K562 (cell line): ENCODE measurements around the gene CNGA4. TPM values are rescaled to one million over a fixed set of nuclear protein-coding genes. Genes with fewer than 3 reads are reported as not detected.

Experiments
- POLR3A ChIP-seq: IDR thresholded peaks from 2 replicates; pipeline ENCODE4 v1.6.1; 2011; ENCODE audit warnings: borderline replicate concordance, mild to moderate bottlenecking, moderate library complexity; ENCODE audit not compliant: insufficient read length, insufficient read depth; ENCODE audit errors: extremely low read depth
- polyA plus RNA-seq, 8 experiments: library from polyadenylated mRNA; depleted of rRNA in 4 of 8; stranded (reverse) in 5 of 8; unstranded in 3 of 8; fragments of >200 nt; fragmentation: Nextera tagmentation in 2 of 8; fragmentation: Illumina TruSeq in 1 of 8; extraction: Ambion mirVana in 2 of 8; extraction: Trizol in 1 of 8; gene quantifications; 2 replicates each; pipeline versions ENCODE4 v1.2.1 to v1.2.3, GENCODE V29; 2011 to 2014; ENCODE audit warnings: inconsistent platforms in 1 of 8, missing spikeins in 1 of 8
- total RNA-seq, 7 experiments: library from RNA; depleted of rRNA in 6 of 7; stranded (reverse); fragments of >200 nt in 6 of 7; fragmentation: Illumina TruSeq in 2 of 7; extraction: Trizol in 2 of 7; gene quantifications; 2 replicates each; pipeline versions ENCODE4 v1.2.1 to v1.2.3, GENCODE V29; 2011 to 2021; ENCODE audit warnings: low replicate concordance in 1 of 7
- TF ChIP-seq, protein P1 (sequence below), 2 experiments: fragments of 450-650 bp in 1 of 2; sonication (generic) in 1 of 2; formaldehyde crosslinking in 1 of 2; IDR thresholded peaks; 2 replicates each; pipeline versions ENCODE4 v1.7.1 to v1.9.0; 2016 to 2022; ENCODE audit warnings: inconsistent platforms in 1 of 2, mild to moderate bottlenecking in 1 of 2, missing genetic modification reagents in 1 of 2

CNGA4 gene
- total and polyA plus RNA-seq, 9 of the 15 experiments (the other 6 are each of a cell fraction or from before 2014, with no cell fraction given): 0.04 to 0.09 (median 0.06) TPM; not detected in 6

DNA sequence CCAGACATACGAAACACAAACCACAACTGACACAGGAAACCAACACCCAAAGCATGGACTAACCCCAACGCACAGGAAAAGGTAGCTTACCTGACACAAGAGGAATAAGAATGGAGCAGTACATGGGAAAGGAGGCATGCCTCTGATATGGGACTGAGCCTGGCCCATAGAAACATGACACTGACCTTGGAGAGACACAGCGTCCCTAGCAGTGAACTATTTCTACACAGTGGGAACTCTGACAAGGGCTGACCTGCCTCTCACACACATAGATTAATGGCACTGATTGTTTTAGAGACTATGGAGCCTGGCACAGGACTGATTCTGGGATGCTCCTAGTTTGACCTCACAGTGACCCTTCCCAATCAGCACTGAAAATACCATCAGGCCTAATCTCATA lies 32.7 kb downstream of the CNGA4 start (continued):
- TF ChIP-seq, protein P1, sequence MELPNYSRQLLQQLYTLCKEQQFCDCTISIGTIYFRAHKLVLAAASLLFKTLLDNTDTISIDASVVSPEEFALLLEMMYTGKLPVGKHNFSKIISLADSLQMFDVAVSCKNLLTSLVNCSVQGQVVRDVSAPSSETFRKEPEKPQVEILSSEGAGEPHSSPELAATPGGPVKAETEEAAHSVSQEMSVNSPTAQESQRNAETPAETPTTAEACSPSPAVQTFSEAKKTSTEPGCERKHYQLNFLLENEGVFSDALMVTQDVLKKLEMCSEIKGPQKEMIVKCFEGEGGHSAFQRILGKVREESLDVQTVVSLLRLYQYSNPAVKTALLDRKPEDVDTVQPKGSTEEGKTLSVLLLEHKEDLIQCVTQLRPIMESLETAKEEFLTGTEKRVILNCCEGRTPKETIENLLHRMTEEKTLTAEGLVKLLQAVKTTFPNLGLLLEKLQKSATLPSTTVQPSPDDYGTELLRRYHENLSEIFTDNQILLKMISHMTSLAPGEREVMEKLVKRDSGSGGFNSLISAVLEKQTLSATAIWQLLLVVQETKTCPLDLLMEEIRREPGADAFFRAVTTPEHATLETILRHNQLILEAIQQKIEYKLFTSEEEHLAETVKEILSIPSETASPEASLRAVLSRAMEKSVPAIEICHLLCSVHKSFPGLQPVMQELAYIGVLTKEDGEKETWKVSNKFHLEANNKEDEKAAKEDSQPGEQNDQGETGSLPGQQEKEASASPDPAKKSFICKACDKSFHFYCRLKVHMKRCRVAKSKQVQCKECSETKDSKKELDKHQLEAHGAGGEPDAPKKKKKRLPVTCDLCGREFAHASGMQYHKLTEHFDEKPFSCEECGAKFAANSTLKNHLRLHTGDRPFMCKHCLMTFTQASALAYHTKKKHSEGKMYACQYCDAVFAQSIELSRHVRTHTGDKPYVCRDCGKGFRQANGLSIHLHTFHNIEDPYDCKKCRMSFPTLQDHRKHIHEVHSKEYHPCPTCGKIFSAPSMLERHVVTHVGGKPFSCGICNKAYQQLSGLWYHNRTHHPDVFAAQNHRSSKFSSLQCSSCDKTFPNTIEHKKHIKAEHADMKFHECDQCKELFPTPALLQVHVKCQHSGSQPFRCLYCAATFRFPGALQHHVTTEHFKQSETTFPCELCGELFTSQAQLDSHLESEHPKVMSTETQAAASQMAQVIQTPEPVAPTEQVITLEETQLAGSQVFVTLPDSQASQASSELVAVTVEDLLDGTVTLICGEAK (IDR thresholded peaks at IDR 0.05): no peak
- TF ChIP-seq, protein P1 (CRISPR knock-in tag; IDR thresholded peaks at IDR 0.05): no peak
- TF ChIP-seq POLR3A: no peak
